WTC11 (cell line): Measurements from ENCODE around the gene ENTPD8. TPM values are rescaled to one million over a fixed set of nuclear protein-coding genes. Genes with fewer than 3 reads are reported as not detected.

ENCODE experiments used
- ATAC-seq: fragments of 200-7000 bp; cut with Tn5 transposase; 2 replicates; pipeline ENCODE4 v1.10.0; 2021; ENCODE audit warnings: mild to moderate bottlenecking, moderate library complexity
- CTCF ChIA-PET: fragments of 300-600 bp; sonication (Branson Sonifier 250); formaldehyde crosslinking; loops from one replicate; lab custom pipeline; 2021; ENCODE audit warnings: antibody characterized with exemption; lab: Charles Lee
- POLR2A ChIA-PET: fragments of 350-600 bp; sonication (Branson Sonifier 250); formaldehyde crosslinking; loops from one replicate; lab custom pipeline; 2021; ENCODE audit warnings: antibody characterized with exemption; lab: Charles Lee
- DNase-seq: peaks from one replicate; pipeline ENCODE4 v3.0.0; 2021; ENCODE audit warnings: low spot score
- H3K27ac Mint-ChIP-seq: 2 replicates; pipeline ENCODE4 v1.8.0; 2021; ENCODE audit warnings: mixed read lengths
- H3K27me3 Mint-ChIP-seq: 2 replicates; pipeline ENCODE4 v1.8.0; 2021; ENCODE audit warnings: low read depth, mild to moderate bottlenecking, moderate library complexity, mixed read lengths
- H3K36me3 Mint-ChIP-seq: 2 replicates; pipeline ENCODE4 v1.8.0; 2021; ENCODE audit warnings: mixed read lengths
- H3K4me1 Mint-ChIP-seq: 2 replicates; pipeline ENCODE4 v1.8.0; 2022; ENCODE audit warnings: mixed read lengths
- H3K4me3 Mint-ChIP-seq: 2 replicates; pipeline ENCODE4 v1.8.0; 2021; ENCODE audit warnings: mild to moderate bottlenecking, moderate library complexity, mixed read lengths
- H3K9me3 Mint-ChIP-seq: 2 replicates; pipeline ENCODE4 v1.8.0; 2021; ENCODE audit warnings: mixed read lengths
- CREM ChIP-seq: sonication (generic); formaldehyde crosslinking; IDR thresholded peaks from 2 replicates; pipeline ENCODE4 v1.8.1; 2022; ENCODE audit warnings: mild to moderate bottlenecking, missing genetic modification reagents, moderate library complexity
- ERG ChIP-seq: fragments of 250-450 bp; sonication (Bioruptor Pico); IDR thresholded peaks from 2 replicates; pipeline ENCODE4 v1.8.0; 2021; ENCODE audit warnings: mild to moderate bottlenecking
- HMGXB4 ChIP-seq: sonication (generic); formaldehyde crosslinking; IDR thresholded peaks from 2 replicates; pipeline ENCODE4 v1.8.1; 2023; ENCODE audit warnings: mild to moderate bottlenecking, moderate library complexity, missing genetic modification reagents
- IRF1 ChIP-seq: sonication (generic); formaldehyde crosslinking; IDR thresholded peaks from 2 replicates; pipeline ENCODE4 v1.8.0; 2023; ENCODE audit warnings: missing genetic modification reagents
- NR1H2 ChIP-seq: sonication (generic); formaldehyde crosslinking; IDR thresholded peaks from 2 replicates; pipeline ENCODE4 v1.9.0; 2021; ENCODE audit warnings: mild to moderate bottlenecking, moderate library complexity, missing genetic modification reagents
- SMAD3 ChIP-seq: sonication (generic); formaldehyde crosslinking; IDR thresholded peaks from 2 replicates; pipeline ENCODE4 v1.8.0; 2022; ENCODE audit warnings: missing genetic modification reagents, mild to moderate bottlenecking, borderline replicate concordance
- STAT6 ChIP-seq: sonication (generic); formaldehyde crosslinking; conservative IDR thresholded peaks from 2 replicates; pipeline ENCODE4 v1.8.1; 2023; ENCODE audit warnings: mild to moderate bottlenecking, low read depth, missing genetic modification reagents, moderate library complexity
- ZNF396 ChIP-seq: fragments of 250-450 bp; sonication (Bioruptor Pico); IDR thresholded peaks from 2 replicates; pipeline ENCODE4 v1.8.0; 2021; ENCODE audit warnings: mild to moderate bottlenecking, moderate library complexity, borderline replicate concordance
- total RNA-seq: library from RNA; stranded (reverse); gene quantifications from 3 replicates; pipeline ENCODE4 v1.2.3, GENCODE V29; 2021
- TF ChIP-seq, protein P1 (sequence below): sonication (generic); formaldehyde crosslinking; IDR thresholded peaks from 2 replicates; pipeline ENCODE4 v1.8.0; 2022; ENCODE audit warnings: missing genetic modification reagents
- TF ChIP-seq, protein P2 (sequence below): sonication (generic); formaldehyde crosslinking; IDR thresholded peaks from 2 replicates; pipeline ENCODE4 v1.8.0; 2022; ENCODE audit warnings: mild to moderate bottlenecking, missing genetic modification reagents
- TF ChIP-seq, protein P3 (sequence below): sonication (generic); formaldehyde crosslinking; IDR thresholded peaks from 2 replicates; pipeline ENCODE4 v1.8.1; 2022; ENCODE audit warnings: mild to moderate bottlenecking, moderate library complexity, missing genetic modification reagents
- TF ChIP-seq, protein P4 (sequence below): fragments of 250-450 bp; sonication (Bioruptor Pico); IDR thresholded peaks from 2 replicates; pipeline ENCODE4 v1.9.0; 2021; ENCODE audit warnings: mild to moderate bottlenecking

Gene ENTPD8
- total RNA-seq, 1 experiment from 2014 or later, result 2.3 TPM

- Mint-ChIP-seq H3K36me3 (peaks cover 3% of the 10 kb centered on the region; the same call in 1 of the 2 replicates), H3K9me3 (no peaks in the 10 kb centered on the region), H3K27ac (no peak overlapping the region), H3K27me3 (no peaks in the 10 kb centered on the region), H3K4me1 (no peaks in the 10 kb centered on the region), H3K4me3 (no peak overlapping the region)
- ChIA-PET CTCF (interaction anchor here (0.9 to 1.2 kb wide), 3 partner anchors 90 to 156 kb away, joined by 3 to 4 read pairs (median 4); partner anchors contain the start of gene NRARP), POLR2A (no interaction called here)
- DNase-seq, result no peak
- no peak for TF ChIP-seq STAT6 (CRISPR knock-in tag)
- TF ChIP-seq IRF1 (CRISPR knock-in tag), result no peak
- no peak for TF ChIP-seq CREM (CRISPR knock-in tag)
- no peak for TF ChIP-seq SMAD3
- TF ChIP-seq, protein P1, sequence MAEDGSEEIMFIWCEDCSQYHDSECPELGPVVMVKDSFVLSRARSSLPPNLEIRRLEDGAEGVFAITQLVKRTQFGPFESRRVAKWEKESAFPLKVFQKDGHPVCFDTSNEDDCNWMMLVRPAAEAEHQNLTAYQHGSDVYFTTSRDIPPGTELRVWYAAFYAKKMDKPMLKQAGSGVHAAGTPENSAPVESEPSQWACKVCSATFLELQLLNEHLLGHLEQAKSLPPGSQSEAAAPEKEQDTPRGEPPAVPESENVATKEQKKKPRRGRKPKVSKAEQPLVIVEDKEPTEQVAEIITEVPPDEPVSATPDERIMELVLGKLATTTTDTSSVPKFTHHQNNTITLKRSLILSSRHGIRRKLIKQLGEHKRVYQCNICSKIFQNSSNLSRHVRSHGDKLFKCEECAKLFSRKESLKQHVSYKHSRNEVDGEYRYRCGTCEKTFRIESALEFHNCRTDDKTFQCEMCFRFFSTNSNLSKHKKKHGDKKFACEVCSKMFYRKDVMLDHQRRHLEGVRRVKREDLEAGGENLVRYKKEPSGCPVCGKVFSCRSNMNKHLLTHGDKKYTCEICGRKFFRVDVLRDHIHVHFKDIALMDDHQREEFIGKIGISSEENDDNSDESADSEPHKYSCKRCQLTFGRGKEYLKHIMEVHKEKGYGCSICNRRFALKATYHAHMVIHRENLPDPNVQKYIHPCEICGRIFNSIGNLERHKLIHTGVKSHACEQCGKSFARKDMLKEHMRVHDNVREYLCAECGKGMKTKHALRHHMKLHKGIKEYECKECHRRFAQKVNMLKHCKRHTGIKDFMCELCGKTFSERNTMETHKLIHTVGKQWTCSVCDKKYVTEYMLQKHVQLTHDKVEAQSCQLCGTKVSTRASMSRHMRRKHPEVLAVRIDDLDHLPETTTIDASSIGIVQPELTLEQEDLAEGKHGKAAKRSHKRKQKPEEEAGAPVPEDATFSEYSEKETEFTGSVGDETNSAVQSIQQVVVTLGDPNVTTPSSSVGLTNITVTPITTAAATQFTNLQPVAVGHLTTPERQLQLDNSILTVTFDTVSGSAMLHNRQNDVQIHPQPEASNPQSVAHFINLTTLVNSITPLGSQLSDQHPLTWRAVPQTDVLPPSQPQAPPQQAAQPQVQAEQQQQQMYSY (CRISPR knock-in tag), result no peak
- TF ChIP-seq, protein P2, sequence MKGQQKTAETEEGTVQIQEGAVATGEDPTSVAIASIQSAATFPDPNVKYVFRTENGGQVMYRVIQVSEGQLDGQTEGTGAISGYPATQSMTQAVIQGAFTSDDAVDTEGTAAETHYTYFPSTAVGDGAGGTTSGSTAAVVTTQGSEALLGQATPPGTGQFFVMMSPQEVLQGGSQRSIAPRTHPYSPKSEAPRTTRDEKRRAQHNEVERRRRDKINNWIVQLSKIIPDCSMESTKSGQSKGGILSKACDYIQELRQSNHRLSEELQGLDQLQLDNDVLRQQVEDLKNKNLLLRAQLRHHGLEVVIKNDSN (CRISPR knock-in tag), result no peak
- TF ChIP-seq, protein P3, sequence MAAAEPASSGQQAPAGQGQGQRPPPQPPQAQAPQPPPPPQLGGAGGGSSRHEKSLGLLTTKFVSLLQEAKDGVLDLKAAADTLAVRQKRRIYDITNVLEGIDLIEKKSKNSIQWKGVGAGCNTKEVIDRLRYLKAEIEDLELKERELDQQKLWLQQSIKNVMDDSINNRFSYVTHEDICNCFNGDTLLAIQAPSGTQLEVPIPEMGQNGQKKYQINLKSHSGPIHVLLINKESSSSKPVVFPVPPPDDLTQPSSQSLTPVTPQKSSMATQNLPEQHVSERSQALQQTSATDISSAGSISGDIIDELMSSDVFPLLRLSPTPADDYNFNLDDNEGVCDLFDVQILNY (CRISPR knock-in tag), result no peak
- no peak for TF ChIP-seq NR1H2
- TF ChIP-seq ZNF396 (CRISPR knock-in tag), result no peak
- TF ChIP-seq, protein P4, sequence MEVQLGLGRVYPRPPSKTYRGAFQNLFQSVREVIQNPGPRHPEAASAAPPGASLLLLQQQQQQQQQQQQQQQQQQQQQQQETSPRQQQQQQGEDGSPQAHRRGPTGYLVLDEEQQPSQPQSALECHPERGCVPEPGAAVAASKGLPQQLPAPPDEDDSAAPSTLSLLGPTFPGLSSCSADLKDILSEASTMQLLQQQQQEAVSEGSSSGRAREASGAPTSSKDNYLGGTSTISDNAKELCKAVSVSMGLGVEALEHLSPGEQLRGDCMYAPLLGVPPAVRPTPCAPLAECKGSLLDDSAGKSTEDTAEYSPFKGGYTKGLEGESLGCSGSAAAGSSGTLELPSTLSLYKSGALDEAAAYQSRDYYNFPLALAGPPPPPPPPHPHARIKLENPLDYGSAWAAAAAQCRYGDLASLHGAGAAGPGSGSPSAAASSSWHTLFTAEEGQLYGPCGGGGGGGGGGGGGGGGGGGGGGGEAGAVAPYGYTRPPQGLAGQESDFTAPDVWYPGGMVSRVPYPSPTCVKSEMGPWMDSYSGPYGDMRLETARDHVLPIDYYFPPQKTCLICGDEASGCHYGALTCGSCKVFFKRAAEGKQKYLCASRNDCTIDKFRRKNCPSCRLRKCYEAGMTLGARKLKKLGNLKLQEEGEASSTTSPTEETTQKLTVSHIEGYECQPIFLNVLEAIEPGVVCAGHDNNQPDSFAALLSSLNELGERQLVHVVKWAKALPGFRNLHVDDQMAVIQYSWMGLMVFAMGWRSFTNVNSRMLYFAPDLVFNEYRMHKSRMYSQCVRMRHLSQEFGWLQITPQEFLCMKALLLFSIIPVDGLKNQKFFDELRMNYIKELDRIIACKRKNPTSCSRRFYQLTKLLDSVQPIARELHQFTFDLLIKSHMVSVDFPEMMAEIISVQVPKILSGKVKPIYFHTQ (CRISPR knock-in tag), result no peak
- TF ChIP-seq HMGXB4 (CRISPR knock-in tag), result no peak
- TF ChIP-seq ERG (CRISPR knock-in tag), result no peak
- no peak for ATAC-seq
Measured at GRCh38 chr9:137392232-137393007, 48.7 kb downstream of the ENTPD8 start.
